ENCODE data around the gene CD38.

The CD38 gene

DNA sequence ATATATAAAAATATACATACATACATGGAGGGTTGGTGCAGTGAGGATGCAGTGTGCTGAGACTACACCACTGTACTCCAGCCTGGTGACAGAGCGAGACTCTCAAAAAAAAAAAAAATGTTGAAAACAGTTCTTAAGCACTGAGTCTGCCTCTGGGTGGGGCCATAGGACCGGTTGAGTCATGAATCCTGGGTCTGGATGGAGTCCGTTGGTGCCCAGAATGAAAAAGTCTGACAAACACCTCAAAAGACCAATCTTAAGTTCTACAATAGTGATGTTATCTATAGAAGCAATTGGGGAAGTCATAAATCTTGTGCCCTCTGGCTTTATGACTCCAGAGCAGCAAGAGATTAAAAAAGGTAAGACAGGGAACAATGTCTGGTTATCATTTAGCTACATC, 90.0 kb downstream of the CD38 start:
- no peak for DNase-seq (ENCODE audit: low spot score)

- DNase-seq (ENCODE audit: low spot score), result no peak
Observed at GRCh38 chr4:15868826-15869413, 90.8 kb downstream of the CD38 start.

GRCh38 chr4:15870079-15870478, 92.0 kb downstream of the CD38 start:
- no peak for DNase-seq (ENCODE audit: low spot score)

DNA sequence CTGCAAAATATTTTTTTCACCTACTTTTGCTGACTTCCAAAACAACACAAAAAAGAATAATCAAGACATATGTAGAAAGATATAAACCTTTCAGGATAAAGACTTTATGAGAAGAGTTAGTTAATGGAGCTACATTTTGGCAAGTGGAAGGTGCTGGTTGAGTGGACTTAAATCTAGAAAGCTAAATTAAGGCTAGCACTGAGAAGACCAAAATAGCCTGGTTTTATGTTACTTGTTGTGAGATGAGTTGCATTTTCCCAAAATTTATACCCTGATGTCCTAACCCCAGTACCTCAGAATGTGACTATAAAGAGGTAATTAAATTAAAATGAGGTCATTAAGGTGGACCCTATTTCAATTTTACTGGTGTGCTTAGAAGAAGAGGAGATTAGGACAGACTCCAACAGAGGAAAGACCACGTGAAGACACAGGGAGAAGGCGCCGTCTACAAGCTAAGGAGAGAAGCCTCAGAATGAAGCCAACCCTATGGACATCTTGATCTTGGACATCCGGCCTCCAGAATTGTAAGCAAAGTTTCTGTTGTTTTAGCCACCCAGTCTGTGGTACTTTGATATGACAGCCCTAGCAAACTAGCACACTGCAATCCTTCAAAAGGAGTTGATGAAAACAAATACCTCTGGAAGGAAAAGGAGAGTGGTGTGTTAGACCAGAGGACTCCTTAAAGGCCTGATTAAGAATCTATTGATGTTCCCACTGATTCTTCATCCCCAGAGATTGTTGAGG, 93.0 kb downstream of the CD38 start:
- DNase-seq (ENCODE audit: low spot score), result no peak

- DNase-seq (ENCODE audit: low spot score), result no peak
Observed at GRCh38 chr4:15873117-15873516, 95.0 kb downstream of the CD38 start.

- no peak for DNase-seq (ENCODE audit: low spot score)
Observed at GRCh38 chr4:15874671-15875070, 96.5 kb downstream of the CD38 start.

DNA sequence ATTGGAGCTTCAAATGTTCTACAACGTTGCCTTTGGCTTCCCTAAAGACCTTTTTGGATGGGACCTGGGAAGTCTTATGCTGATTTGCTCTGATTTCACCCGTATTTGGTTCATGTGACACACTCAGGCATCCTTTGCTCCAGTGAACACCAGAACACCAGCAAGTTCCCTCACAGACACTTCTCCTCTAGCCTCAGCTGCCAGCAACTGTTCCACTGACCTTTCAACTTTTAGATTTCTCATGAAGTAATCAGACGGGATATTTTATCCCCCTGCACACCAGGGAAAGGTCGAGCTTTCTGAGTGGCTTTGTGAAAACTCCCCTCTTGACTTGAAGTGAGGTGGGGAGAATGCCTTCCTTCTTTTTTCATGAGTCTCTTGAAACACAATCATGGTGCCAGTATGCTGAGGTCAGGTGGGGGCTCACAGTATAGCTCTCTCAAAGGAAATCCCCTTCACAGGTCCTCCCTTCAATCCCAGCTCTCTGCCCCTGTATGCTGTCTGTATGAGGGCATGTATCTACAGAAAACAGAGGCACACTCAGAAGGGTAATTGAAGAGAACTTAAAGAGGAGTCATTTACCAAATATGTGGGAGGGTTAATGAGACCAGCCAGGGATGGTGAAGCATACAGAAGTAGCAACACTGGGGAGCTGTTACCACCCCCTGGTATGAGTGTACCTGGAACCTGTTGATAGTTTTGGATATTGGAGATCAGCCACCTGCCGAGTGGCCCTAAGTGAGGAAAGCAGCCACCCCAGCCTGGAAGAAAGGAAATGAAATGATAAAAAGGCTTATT, 97.7 kb downstream of the CD38 start:
- no peak for DNase-seq (ENCODE audit: low spot score)

GRCh38 chr4:15878011-15878410, 99.9 kb downstream of the CD38 start:
- no peak for DNase-seq (ENCODE audit: low spot score)

DNA sequence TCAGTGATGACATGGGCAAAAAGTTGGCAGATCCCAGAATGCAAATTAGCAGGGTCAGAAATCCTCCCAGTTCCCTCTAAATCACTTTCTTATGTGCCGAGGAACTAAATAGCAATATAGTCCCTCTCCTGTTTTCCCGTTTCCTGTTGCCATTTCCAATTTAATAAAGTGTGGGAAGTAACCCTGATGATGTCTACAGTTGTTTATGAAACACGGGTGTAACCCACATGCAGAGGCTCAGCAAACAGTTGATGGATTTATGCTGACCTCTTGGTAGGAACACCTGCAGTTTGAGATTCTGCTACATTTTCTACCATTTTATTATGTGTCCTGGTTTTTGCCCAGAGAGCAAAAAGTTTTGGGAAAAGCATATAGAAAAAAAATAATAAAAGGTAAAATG, 103.7 kb downstream of the CD38 start:
- DNase-seq (ENCODE audit: low spot score), result no peak

GRCh38 chr4:15882675-15883086, 104.6 kb downstream of the CD38 start:
- peak; percentile 35 for DNase-seq (ENCODE audit: low spot score)

DNA sequence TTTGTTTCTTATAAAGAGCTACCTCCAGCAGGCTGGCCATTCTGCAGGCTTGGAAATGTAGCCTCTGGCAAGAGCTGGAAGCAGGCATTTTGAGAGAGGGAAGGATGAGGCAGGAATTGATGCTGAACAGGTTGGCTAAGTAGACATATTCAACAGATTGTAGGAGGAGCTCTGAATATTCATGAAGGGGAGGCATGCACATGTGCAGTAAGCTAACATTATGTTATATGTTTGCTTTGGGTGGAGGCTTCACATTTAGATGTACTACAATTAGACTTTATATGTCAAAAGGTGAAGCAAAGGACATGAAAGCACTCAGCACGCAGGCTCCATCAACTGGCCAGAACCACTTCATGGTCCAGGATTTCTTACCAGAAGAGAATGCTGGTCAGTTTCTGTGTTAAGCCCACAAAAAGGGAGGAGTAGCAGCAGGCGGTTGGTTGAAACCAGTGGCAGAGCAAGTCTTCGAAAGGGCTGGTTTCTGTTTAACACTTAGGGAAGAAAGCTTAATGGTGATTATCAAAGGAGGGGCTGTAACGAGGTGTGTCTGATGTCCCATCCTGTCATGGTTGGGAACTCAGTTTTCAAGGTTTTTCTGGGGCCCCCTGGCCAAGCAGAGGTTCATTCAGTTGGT, 105.6 kb downstream of the CD38 start:
- DNase-seq (ENCODE audit: low spot score), result no peak

GRCh38 chr4:15884666-15885065, 106.5 kb downstream of the CD38 start:
- no peak for DNase-seq (ENCODE audit: low spot score)

GRCh38 chr4:15885422-15885821, 107.3 kb downstream of the CD38 start:
- DNase-seq (ENCODE audit: low spot score), result no peak

DNA sequence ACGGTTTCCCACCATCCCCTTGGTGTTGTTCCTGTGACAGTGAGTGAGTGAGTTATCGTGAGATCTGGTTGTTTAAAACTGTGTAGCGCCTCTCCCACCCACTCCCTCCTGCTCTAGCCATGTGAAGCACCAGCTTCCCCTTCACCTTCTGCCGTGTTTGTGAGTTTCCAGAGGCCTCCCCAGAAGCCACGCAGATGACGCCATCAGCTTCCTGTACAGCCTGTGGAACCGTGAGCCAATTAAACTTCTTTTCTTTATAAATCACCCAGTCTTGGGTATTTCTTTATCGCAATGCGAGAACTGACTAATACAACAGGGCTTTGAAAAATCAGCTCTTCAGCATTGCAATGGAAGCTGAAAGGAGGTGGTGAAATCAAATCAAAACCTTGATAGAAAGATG, 110.4 kb downstream of the CD38 start:
- no peak for DNase-seq (ENCODE audit: low spot score)

GRCh38 chr4:15890246-15890829, 112.2 kb downstream of the CD38 start:
- no peak for DNase-seq (ENCODE audit: low spot score)

GRCh38 chr4:15891312-15891711, 113.2 kb downstream of the CD38 start:
- no peak for DNase-seq (ENCODE audit: low spot score)

GRCh38 chr4:15893962-15894361, 115.8 kb downstream of the CD38 start:
- DNase-seq (ENCODE audit: low spot score), result peak; percentile 76

GRCh38 chr4:15894393-15894792, 116.3 kb downstream of the CD38 start:
- no peak for DNase-seq (ENCODE audit: low spot score)

DNA sequence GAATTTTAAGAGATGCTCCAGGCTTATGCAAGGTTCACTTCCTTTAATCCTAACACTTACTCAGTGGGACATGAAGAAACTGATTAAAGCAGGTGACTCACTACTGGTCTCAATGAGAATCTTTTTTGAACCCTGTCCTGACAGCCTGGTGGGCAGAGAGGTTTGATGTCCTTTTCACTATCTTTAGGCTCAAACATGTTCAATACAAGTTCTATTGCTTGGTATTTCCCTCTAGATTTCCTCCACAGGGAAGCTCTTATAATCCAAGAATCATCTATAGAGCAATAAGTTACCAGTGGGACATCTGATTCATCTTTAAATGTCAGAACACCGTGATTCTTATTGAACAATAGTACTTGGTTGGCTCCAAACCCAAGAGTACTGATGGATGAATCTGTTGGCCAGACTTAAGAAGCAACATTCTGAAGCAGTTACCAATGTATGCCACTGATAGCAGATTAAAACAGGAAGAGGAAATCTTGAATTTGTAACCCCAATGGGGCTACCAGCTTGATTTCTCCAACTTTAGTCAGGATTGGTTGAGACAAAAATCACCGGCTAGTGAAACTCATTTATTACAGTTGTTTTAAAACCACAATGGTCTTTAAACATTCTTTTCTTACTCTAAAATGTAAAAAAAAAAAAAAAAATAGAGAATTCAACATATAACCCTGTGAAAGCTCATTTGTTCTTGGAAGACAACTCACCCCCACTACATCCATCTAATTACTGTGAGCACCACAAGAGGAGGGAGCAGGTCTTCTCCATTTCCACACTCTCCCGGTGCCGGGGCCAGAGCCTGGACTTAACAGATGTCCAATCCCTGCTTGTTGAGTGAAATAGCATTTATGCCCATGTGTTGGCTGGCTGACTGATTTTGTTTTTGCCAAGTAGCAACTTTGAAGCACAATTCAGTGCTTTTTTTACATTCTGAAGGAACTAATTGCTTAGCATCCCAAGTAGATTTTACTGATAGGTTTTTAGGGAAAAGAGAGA, 117.1 kb downstream of the CD38 start:
- DNase-seq (ENCODE audit: low spot score), result no peak

GRCh38 chr4:15897577-15897976, 119.4 kb downstream of the CD38 start:
- no peak for DNase-seq (ENCODE audit: low spot score)

DNA sequence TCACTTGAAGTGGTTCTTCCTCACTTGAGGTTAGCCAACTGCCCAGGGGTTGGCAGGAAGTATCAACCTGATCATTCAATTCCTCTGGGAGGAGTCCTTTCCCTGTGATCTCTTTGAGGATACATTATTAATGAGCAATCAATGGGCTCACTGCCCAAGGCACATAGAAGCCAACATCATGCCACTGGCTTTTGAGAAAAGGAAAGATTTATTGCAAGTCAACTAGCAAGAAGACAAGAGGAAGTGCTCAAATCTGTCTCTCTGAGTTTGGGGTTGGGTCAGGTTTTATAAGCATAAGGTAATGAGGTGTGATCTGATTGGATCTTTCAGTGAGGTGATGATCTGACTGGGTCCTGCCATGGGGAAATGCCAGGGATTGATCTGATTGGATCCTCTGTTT, 120.8 kb downstream of the CD38 start:
- DNase-seq (ENCODE audit: low spot score), result no peak
